Stimulated activated CD8-positive, alpha-beta memory T cell treated with anti-CD3 and anti-CD28 coated beads, Interleukin-7, amount 100 ng/mL, for 4 hours (primary cell): ENCODE results near the gene PGM2.

Experiments used
- DNase-seq, 2 donors: peaks; one replicate each; pipeline ENCODE4 v3.0.0-alpha.2; 2020; ENCODE audit warnings: low read depth in 2 of 2

PGM2 gene

DNA sequence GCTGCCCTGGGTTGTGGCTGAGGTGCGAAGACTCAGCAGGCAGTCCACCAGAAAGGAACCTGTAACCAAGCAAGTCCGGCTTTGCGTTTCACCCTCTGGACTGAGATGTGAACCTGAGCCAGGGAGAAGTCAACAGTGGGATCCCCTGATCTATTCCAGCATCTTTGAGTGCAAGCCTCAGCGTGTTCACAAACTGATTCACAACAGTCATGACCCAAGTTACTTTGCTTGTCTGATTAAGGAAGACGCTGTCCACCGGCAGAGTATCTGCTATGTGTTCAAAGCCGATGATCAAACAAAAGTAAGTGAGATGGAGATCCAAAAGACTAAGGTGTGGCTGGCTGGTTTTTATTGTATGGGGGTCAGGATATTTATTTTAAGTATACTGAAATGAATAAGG, 75.7 kb downstream of the PGM2 start:
- DNase-seq = no peak

GRCh38 chr4:37902738-37903693, 76.5 kb downstream of the PGM2 start:
- DNase-seq = no peak

- no peak for DNase-seq
These were observed 77.4 kb downstream of the PGM2 start for GRCh38 chr4:37903901-37904300.

- DNase-seq = no peak
These were observed 78.3 kb downstream of the PGM2 start for GRCh38 chr4:37904824-37905223.

DNA sequence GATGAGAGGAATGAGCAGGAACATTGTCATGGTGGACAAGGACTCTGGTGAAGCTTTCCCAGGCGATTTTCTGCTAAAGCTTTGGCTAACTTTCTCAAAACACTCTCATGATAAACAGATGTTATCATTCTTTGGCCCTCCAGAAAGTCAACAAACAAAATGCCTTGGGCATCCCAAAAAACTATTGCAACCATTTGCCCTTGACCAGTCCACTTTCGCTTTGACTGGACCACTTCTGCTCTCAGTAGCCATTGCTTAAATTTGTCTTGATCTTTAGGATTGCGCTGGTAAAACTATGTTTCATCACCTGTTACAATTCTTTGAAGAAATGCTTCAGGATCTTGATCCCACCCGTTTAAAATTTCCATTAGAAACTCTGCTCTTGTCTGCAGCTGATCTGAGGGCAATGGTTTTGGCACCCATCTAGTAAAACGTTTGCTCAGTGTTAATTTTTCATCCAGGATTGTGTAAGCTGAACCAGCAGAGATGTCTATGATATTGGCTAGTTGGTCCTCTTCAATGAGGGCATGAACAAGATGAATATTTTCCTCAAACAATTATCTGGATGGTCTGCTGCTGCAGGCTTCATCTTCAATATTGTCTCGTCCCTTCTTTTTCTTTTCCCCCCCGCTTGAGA, 79.2 kb downstream of the PGM2 start:
- DNase-seq = no peak

- no peak for DNase-seq
These were observed 82.2 kb downstream of the PGM2 start for GRCh38 chr4:37908488-37909331.

GRCh38 chr4:37909332-37910090, 83.0 kb downstream of the PGM2 start:
- DNase-seq = no peak

- no peak for DNase-seq
These were observed 83.6 kb downstream of the PGM2 start for GRCh38 chr4:37910091-37910486.
